GM21723 (cell line): ENCODE results near the gene APLN.

ENCODE experiments used
- ATAC-seq: cut with Tn5 transposase; IDR thresholded peaks from one replicate; pipeline ENCODE4 v1.9.1; 2021; ENCODE audit warnings: mild to moderate bottlenecking, moderate library complexity; ENCODE audit not compliant: unreplicated experiment

APLN gene

DNA sequence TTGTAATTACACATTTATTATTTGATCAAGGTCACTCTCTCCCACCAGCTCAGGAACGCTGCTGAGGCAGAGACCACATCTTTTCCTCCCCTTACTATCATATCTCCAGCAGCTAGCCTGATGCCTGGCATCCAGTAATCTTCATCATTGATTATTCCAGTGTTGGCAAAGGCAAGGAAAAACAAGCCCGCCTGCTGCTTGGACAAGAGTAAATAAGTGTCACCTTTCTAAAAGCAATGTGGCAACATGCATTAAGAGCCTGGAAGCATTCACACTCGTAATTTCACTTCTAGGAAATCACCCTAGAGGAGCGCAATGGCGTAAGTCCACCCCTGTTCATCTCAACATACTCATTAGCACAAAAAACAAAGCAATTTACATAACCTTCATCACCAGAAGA, 54.8 kb downstream of the APLN start:
- ATAC-seq: no peak

DNA sequence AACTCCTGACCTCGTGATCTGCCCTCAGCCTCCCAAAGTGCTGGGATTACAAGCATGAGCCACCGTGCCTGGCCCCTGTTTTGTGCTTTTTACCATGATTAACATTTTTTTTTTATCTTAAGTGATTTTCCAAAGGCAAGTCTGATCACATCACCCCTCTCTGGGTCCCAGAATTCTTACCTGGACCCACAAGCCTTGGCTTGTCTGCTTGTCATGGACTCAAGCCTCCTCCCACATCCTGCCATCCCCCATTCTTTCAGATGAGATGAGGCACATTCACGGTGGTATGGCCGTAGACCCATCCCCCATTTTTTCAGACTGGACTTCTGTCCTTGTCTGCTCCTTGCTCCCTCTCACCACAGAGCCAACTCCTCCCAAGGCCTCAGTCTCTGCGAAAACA, 55.3 kb downstream of the APLN start:
- ATAC-seq: no peak

- no peak for ATAC-seq
Observed at GRCh38 chrX:129597905-129598304, 56.9 kb downstream of the APLN start.

DNA sequence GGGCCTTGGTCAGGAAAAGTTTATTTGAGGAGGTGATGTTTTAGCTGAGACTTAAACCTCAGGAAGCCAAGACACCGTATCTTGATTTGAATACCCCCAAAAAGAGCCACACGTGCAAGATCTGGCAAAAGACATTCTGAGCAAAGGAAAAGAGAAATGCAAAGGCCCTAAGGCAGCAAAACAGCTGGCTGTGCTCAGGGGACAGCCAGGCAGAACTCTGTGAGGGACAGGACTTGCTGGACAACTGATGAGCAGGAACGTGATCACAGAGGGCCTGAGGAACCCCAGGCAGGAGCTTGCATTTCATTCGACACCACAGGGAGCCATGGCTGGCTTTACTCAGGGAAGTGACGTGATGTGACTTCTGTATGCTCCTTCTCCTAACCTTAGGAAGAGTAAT, 58.7 kb downstream of the APLN start:
- ATAC-seq: no peak
